HG03066 (cell line): ENCODE results near the gene PRR22.

ENCODE experiments used
- ATAC-seq: cut with Tn5 transposase; IDR thresholded peaks from one replicate; pipeline ENCODE4 v1.9.1; 2021; ENCODE audit warnings: low read depth; ENCODE audit not compliant: unreplicated experiment

The PRR22 gene

GRCh38 chr19:5814852-5815246, 30.3 kb upstream of the PRR22 start:
- ATAC-seq: no peak

DNA sequence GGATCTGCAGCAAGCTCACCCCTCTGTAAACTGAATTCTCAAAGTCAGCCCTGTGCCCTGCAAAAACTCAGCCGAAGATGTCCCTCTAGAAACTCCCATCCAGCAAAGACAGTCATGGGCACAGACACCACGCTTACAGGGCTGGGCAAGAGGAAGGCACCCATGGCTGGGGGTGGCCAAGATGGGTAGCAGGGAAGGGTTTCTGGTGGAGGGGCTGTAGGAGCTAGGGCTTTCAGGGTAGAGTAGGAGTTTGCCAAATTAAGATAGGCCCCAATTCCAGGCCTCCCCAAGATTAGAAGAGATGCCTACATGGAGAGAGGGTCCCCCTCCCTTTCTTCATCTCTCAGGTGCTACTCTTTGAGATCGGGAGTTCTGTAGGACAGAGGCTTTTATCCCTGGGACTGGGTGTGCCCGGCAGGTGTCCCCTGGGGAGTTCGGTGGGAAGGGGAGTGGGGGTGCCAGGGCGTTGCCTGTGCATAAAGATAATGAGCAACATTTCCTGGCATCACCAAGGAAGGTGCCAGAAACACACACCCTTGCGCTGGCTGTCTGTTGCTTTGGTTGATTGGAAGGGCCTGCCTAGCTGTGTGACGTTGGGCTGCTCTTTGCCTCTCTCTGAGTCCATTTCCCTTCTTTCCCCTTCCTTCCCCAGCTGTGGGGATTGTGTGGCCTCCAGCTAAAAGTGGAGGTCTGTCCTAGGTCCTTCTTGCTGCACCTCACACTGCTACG, 29.7 kb upstream of the PRR22 start:
- no peak for ATAC-seq

DNA sequence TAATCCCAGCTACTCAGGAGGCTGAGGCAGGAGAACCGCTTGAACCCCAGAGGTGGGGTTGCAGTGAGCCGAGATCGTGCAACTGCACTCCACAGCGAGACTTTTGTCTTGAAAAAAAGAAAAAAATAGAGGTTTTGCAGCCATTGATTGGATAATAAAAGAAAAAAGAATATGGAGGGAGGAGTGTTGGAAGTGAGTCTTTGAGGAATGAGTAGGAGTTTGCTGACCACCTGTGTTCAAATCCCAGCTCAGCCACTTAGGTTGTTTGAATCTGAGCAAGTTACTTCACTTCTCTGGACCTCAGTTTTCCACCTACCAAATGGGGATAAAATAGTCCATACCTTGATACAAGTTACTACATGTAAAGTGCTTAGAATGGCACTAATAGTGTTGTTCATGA, 26.6 kb upstream of the PRR22 start:
- no peak for ATAC-seq

DNA sequence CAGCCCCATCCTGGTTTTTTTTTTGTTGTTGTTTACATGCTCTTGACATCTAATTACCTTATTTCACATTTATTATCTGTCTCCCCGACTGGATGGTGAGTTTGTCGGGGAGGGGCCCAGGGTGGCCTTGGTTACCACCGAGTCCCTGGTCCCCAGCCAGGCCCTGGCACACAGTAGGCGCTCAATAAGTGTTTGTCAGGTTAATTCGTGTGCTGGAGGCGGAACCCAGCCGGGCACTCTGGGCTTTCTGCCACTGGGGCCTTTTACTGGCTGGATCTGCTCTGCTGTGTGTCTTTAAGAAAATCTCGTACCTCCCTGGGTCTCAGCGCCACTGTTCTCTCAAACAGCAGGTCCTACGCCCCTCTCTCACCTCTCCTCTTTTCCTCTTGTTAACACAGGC, 24.9 kb upstream of the PRR22 start:
- ATAC-seq: no peak

DNA sequence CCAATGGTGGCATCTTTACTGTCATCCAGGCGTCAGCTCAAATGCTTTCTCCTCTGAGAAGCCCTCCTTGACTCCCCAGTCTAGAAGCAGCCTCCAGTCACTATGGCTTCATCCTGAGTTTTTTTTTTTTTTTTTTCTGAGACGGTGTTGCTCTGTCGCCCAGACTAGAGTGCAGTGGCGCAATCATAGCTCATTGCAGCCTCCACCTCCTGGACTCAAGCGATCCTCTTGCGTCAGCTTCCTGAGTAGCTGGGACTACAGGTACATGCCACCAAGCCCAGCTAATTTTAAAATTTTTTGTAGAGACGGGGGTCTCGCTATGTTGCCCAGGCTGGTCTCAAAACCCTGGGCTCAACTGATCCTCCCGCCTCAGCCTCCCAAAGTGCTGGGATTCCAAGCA, 24.5 kb upstream of the PRR22 start:
- no peak for ATAC-seq

DNA sequence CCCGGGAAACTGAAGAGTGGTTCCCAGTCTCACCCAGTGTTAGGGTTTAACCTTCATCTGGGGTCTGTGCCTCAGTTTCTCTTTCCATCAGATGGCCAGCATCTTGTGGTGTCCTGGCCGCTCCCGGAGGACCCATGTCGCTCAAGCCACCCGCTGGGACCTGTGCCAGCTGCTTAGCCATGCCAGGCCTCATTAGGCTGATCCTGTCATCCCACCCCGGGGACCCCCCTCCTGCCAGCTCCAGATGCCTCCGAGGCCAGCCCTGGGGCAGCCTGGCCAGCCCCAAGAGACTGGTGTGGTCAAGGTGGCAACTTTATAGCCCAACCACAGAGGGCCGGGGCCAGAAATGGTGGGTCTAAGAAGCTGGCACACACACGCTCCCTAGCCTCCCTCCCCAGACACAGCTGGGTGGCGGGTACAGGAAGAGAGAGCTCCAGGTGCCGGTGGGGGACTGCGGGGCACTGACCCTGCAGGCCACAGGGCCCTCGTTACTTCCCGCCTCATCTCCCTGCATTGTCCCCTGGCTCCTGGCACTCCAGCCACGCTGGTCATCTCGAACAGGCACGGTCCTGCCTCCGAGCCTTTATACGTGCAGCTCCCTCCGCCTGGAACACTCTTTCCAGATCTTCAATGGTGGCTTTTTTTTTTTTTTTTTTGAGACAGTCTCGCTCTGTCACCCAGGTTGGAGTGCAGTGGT, 23.7 kb upstream of the PRR22 start:
- ATAC-seq: no peak

GRCh38 chr19:5806905-5807304, 22.4 kb upstream of the PRR22 start:
- ATAC-seq: no peak

DNA sequence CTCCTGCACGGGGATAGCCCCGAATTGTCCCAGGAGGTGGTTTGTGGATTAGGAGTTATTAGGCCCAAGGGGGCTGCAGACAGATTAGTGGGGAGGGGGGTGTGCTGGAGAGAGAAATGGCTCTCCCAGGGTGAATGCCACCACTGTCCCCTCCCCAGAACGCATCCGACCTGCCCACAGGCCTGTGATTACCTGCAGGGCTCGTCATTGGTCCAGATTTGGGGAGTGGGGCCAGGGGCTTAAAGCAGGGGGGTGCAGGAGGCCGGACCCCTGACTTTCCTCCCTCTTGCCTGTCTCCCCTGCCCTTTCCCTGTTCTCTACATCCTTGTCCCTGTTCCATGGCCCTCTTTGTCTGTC, 21.6 kb upstream of the PRR22 start:
- ATAC-seq: no peak

DNA sequence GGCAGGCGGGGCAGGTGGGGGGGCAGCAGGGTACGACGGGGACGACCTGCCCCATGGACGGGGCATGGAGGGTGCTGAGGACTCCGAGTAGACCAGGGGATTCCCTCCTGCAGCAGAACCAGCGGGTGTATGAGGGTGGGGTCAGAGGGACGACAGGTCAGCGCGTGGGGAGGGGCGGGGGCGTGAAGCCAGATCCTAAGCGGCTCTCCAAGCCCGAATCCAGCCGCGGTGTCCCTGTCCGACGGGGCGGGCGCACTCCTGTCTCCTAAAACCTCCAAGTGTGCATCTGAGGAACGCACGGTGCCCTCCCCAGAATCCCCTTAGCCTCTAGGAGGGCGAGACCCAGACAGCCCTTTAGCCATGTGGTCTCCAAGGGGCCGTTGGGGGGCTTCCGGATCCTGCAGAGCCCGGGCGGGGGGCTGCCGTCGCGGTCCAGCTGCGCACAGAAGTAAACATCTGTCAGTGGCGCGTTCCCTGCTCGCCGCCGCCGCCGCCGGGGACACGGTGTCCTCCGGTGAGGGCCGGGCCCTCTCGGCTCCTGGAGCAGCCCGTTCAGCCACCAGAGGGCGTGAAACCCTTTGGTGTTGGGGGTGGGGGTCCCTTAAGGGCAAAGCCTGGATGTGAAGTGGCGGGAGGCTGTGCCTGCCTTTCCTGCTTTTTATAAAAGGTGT, 21.1 kb upstream of the PRR22 start:
- no peak for ATAC-seq

DNA sequence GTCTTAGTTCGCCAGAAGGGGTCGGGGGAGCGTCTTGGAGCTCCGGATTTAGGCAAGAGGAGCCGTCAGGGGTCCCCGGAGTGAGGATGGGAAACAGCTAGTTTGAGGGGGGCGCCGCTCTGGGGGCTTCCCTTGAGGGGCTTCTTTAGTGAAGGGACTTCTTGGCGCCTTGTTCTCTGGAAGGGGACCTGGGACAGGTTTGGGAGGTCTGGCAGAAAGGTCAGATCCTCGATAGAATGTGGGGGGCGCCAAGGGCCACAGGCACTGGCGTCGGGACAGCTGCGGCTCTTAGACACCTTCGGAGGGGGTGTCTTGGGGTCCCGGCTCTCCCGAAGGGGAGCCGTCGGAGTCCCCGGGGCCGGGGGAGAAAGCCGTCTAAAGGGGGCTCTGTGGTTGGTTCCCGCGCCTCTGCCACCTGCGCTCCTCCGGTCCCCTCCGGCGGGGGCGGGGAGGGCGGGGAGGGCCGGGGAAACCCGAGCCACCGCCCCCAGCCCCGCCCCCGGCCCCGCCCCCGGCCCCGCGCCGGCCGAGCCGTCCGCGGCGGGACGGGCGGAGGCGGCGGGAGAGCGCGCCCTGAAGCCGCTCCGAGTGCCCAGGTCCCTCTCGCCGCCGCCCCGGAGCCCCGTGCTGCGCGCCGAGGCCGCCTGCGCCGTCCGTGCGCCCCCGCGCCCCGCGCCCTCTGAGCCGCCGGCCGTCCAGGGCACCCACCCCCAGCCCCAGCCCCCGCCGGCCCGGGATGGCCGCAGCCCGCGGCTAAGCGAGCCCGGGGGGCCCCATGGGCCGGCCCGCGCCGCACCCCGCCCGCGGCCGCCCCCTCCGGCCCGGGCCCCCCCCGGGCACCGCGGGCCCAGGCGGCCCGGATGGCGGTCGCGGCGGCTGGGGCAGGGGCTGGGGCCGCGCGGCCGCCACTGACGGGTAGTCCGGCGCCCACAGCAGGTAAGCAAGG, 20.2 kb upstream of the PRR22 start, which contains the start of gene NRTN:
Gene NRTN, plus strand, starts transcription at position 552 of the 946 bp plus-strand sequence. CDS start 19,099 bp downstream, outside the sequence.
- ATAC-seq: no peak

DNA sequence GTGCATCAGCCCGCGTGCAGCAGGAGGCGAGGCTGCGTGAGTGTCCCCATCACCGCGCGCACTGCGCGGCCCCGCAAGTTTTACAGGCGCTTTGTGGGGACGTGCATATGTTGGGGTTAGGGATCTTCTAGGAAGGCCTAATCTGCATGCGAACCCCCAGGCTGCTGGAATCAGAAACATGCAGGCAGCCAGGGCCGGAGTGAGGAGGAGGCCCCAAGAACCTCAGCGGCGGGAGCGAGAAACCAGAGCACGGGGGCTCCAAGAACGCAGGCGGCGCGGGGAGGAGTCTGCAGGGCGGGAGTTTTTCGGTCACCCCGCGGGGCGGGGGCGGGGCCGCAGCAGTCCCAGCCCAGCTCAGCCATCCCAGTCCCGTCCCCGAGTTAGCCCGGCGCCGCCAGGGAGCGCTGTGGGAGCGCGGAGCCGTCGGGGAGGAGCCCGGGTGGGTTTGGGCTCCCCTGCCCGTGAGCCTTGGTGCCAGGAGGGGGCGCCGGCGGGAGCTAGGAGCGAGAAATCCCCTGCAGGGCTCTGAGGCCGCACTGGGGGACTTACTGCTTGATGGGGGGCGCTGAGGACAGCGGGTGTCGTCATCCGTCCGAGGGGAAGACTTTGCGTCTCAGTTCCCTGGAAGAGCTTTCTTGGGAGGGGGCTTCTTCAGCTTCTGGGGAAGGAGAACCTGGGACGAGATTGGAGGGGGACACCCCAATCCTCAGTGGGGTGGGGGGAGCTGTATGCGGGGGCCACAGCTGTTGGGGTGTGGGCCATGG, 19.4 kb upstream of the PRR22 start:
- ATAC-seq: no peak

GRCh38 chr19:5803441-5803751, 18.9 kb upstream of the PRR22 start:
- ATAC-seq: no peak

DNA sequence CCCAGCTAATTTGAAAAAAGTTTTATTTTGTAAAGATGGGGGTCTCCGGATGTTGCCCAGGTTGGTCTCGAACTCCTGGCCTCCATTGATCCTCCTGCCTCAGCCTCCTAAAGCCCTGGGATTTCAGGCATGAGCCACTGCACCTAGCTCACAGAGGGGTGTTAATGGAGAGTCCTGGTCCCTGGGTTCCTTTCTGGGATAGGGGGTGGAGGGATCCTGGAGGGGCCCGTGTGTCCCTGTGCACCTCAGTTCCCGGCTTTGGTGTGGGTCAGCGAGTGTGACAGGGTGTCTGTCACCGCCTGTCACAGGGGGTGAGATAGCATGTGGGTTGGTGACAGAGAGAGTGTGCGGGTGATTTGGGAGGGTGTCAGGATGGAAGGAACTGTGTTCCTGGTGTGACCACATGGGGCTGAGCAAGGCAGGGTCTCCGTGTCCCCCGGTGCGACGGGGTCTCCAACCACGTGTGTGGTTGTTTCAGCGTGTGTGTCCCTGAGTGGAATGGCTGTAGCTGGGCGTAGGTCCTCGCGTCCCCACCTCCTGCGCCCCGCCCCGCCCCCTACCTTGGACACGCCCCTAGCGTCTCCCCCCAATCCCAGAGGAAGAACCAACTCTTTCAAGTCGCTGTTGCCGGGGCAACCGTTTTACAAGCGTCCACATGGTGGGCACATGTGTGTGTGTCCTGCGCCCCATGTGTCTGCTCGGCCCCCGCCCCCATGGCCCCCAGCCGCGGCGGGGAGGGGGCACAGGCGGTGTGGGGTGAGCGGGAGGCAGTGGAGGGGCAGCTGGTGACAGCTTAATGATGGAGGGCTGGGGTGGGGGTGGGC, 17.5 kb upstream of the PRR22 start:
- no peak for ATAC-seq

DNA sequence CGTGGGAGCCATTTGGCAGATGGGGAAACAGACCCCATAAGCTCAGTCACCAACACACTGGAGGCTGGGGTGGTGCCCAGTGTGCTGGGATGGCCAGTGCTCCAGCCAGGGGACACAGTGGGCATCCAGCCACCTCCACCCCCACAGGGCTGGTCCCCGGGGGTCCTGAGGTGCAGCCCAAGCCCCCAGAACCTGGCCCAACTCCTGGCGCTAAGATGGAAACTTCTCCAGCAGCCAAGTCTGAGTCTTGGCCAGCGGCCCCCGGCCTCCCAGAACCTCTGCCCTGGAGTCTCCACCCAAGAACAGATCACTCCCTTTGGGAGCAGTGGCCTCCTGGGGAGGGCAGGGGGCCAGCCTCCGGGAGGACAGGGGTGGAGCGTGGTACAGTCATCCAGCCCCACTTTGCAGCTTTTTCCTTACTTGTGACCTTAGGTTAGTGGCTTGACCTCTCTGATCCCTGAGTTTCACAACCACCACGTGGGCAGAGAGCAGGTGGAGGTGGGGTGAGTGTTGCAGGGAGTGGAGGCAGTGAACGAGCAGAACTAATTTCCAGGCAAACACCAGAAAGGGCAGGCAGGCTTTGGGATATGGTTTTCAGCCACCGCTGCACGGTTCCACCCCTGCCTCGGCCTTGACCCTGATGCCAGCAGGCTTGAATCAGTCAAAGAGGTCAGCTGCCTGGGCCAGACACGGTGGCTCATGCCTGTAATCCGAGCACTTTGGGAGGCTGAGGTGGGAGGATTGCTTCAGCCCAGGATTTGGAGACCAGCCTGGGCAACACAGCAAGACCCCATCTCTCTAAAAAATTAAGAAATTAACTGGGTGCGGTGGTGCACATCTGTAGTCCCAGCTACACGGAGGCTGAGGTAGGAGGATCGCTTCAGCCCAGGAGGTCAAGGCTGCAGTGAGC, 16.1 kb upstream of the PRR22 start:
- no peak for ATAC-seq

DNA sequence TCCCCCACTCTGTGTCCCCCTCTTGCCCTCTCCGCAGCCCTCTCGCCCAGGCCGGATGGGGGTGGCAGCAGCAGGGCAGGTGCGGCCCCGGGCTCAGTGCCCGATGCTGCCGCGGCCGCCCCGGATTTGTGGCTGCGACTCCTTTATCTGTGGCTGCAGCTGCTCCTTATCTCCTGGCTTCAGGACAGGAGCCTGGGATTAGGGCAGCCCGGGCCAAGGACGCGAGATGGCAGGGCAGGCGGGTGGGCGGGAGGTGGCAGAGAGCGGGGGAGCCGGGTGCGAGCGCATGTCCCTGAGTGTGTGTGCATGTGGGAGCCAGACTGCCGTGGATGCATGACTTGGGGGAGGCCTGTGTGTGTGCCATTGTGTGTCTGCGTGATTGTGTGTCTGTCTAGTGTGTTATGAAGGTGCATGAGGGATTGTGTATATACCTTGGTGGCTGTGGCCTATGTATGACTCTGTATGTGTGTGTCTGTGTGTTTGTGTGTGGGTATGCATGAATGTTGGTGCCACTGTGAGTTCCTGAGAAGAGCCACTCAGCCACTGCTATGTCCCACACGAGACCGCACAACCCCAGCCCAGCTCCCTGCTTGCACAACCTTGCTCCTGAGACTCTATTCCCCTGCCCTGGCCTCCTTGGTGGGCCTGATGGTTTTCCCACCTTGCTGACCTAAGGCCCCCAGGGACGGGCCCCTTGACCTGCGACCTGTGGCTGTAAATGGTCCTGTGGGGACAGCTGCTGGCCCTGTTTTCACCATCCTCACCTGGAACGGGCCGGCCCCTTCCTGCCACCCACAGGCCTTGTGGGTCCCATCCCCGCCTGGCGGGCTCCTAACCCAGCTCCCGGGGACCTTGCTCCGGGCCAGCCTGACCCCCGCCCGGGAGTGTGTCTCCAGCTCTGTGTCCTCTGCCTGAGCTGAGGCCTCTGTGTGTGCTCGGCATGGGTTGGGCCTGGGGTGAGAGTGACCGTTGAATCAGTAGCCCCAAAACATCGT, 15.0 kb upstream of the PRR22 start:
- no peak for ATAC-seq

GRCh38 chr19:5798244-5798643, 13.7 kb upstream of the PRR22 start:
- no peak for ATAC-seq

GRCh38 chr19:5795382-5795919, 10.9 kb upstream of the PRR22 start:
- no peak for ATAC-seq
